ENCODE data around the gene RGS19.

RGS19 gene

DNA sequence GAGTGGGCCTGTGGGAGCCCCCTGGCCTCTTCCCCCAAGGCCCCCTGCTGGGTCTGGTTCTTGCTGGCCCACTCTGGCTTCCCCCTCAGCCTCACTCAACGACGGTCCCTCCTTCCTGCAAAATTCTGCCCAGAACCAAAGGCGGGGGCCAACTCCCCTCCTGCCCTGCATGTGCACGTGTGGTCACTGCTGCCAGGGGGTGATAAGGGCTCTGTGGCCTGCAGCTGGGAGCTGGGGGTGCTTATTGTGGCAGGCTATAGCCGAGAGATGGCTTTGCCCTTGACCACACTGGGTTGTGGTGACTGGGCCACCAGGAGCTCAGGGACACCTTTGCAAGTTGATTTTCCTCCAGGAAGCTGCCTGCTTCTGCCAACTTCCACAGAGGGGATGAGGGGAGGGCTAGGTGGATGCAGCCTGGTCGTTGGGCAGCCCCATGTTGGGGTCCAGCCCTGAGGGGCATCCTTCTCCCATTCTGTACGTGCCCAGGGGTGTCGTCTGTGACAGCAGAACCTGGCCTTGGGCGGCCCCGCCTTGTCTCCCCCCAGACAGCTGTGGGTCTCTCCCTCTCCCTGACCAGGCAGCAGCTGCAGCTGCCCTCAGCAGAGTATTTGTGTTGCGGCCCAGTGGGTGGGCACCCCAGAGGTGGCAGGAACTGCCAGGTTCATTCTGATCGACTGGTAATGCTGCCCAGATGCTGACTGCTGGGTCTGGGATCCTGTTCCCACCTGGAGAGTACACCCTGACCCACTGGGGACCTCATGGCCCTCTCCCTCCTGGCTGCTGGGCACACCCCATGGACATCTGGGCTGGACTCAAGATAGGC, 10.7 kb downstream of the RGS19 start:
- no peak for TF ChIP-seq LEF1 (IDR thresholded peaks at IDR 0.05; ENCODE audit: borderline replicate concordance)
- TF ChIP-seq NFRKB (IDR thresholded peaks at IDR 0.05): no peak
- no peak for TF ChIP-seq L3MBTL2 (conservative IDR thresholded peaks at IDR 0.05)
- TF ChIP-seq FOXA1 (IDR thresholded peaks at IDR 0.05): no peak
- no peak for TF ChIP-seq SUZ12 (IDR thresholded peaks at IDR 0.05)
- TF ChIP-seq SP1 (IDR thresholded peaks at IDR 0.05): no peak
- no peak for TF ChIP-seq HDGF (IDR thresholded peaks at IDR 0.05; ENCODE audit: borderline replicate concordance)
- TF ChIP-seq FOXK2 (IDR thresholded peaks at IDR 0.05): no peak
- no peak for TF ChIP-seq ELF4 (IDR thresholded peaks at IDR 0.05)
- TF ChIP-seq, protein P1, sequence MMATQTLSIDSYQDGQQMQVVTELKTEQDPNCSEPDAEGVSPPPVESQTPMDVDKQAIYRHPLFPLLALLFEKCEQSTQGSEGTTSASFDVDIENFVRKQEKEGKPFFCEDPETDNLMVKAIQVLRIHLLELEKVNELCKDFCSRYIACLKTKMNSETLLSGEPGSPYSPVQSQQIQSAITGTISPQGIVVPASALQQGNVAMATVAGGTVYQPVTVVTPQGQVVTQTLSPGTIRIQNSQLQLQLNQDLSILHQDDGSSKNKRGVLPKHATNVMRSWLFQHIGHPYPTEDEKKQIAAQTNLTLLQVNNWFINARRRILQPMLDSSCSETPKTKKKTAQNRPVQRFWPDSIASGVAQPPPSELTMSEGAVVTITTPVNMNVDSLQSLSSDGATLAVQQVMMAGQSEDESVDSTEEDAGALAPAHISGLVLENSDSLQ (IDR thresholded peaks at IDR 0.05): no peak
- no peak for TF ChIP-seq CTBP1 (IDR thresholded peaks at IDR 0.05; ENCODE audit: borderline replicate concordance)
- TF ChIP-seq ZNF384 (IDR thresholded peaks at IDR 0.05): no peak
- TF ChIP-seq FOXM1 (IDR thresholded peaks at IDR 0.05; ENCODE audit: borderline replicate concordance): no peak
- no peak for TF ChIP-seq ARNT (IDR thresholded peaks at IDR 0.05)
- no peak for DNase-seq (ENCODE audit: extremely low spot score)
- ChIA-PET CTCF (interaction anchor here (1.6 kb wide), 1 partner anchor 16 kb away, joined by 3 read pairs; the partner anchor contains the start of gene LKAAEAR1), POLR2A (no interaction called here)

DNA sequence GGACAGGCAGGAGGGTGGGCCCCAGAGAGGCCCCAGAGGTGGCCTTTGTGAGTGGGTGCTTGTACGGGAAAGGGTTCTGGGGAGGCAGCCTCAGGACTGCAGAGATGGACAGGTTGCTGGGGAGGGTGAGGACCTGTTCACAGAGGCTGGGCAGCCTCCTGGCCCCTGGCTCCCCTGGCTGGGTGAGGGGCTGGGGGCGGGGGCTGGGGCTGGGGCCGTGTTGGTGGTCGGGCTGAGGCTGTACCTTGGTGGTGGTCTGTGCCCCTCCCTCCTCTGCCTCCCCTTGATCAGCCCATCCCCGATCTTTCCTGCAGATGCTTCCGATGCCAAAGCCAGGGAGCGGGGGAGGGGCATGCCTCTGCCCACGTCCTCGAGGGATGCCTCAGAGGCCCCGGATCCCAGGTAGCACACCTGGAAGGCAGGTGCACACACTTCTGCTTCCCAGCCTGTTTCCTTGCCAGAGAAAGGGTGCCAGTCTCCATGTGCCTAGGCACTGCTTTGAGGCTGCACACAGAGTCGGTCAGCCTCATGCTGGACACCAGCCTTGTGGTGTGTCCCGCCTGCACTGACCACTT, 11.5 kb downstream of the RGS19 start:
- no peak for TF ChIP-seq NFRKB (IDR thresholded peaks at IDR 0.05)
- no peak for TF ChIP-seq FOXA1 (IDR thresholded peaks at IDR 0.05)
- TF ChIP-seq, protein P1 (IDR thresholded peaks at IDR 0.05): no peak
- DNase-seq (ENCODE audit: extremely low spot score): no peak
- ChIA-PET POLR2A (no interaction called here), CTCF (no interaction called here)

DNA sequence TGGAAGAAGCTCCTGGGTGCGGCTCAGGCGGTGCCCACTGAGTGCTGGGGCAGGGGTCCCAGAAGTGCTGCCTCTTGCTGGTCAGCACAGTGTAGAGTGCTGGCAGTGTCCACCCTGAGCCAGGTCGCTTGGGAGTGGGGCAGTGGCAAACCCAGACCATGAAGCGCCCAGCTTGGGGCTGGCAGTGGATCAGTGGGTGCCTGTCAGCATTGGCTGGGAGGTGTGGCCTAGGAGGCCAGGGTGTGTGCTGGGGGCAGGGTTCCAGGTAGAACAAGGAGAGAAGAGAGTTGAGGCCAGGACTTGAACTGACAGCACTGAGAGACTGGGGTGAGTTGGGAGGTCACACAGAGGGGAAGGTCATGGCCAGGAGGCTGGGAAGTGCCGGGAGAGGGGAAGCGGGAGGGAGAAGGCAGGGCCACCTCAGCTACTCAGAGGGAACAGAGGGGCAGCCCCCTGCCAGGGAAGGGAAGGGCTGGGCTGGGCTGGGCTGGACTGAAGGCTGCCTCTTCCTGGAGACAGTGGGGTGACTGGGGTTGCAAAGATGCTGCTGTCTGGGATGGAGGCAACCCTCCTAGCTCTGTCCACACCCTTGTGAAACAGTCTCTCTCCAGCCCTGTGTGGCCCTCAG, 12.2 kb downstream of the RGS19 start:
- POLR2A ChIA-PET: interaction anchor here (0.7 kb wide), 1 partner anchor 11 kb away, joined by 3 read pairs; no protein-coding TSS in a partner anchor
- CTCF ChIA-PET: no interaction called here

DNA sequence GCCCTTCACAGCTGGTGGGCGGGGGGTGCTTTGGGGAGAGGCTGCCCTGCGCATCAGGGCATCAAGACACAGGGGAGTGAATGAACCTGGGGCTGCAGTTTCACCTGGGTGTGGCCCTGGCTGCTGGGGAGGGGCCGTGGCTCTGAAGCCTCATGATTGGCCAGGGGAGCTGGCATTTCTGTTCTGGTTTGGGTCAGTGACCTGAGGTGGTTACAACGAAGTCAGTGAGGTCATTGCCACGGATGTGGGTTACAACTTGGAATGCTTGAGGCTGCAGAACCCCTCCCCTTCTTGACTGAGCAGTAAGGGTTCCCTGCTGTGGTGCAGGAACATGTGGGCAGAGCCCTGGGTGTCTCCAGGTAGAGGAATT, 13.4 kb downstream of the RGS19 start:
- TF ChIP-seq, protein P1 (IDR thresholded peaks at IDR 0.05): no peak
- no peak for TF ChIP-seq FOXK2 (IDR thresholded peaks at IDR 0.05)
- no peak for TF ChIP-seq NFRKB (IDR thresholded peaks at IDR 0.05)
- TF ChIP-seq SP1 (IDR thresholded peaks at IDR 0.05): no peak
- TF ChIP-seq LEF1 (IDR thresholded peaks at IDR 0.05; ENCODE audit: borderline replicate concordance): no peak
- TF ChIP-seq ZNF384 (IDR thresholded peaks at IDR 0.05): no peak
- no peak for TF ChIP-seq HDGF (IDR thresholded peaks at IDR 0.05; ENCODE audit: borderline replicate concordance)
- no peak for TF ChIP-seq ARNT (IDR thresholded peaks at IDR 0.05)
- TF ChIP-seq BHLHE40 (IDR thresholded peaks at IDR 0.05; ENCODE audit: borderline replicate concordance): no peak
- TF ChIP-seq FOXM1 (IDR thresholded peaks at IDR 0.05; ENCODE audit: borderline replicate concordance): no peak
- TF ChIP-seq FOXA1 (IDR thresholded peaks at IDR 0.05): no peak
- TF ChIP-seq SUZ12 (IDR thresholded peaks at IDR 0.05): no peak
- no peak for TF ChIP-seq CTBP1 (IDR thresholded peaks at IDR 0.05; ENCODE audit: borderline replicate concordance)
- no peak for DNase-seq (ENCODE audit: extremely low spot score)
- ChIA-PET CTCF (no interaction called here), POLR2A (interaction anchor here (1.6 kb wide), 1 partner anchor 13 kb away, joined by 3 read pairs; no protein-coding TSS in a partner anchor)

More for the DNA sequence above, 12.2 kb downstream of the RGS19 start:
- no peak for DNase-seq (ENCODE audit: extremely low spot score)
- TF ChIP-seq FOXK2 (IDR thresholded peaks at IDR 0.05) (no peak), ELF4 (IDR thresholded peaks at IDR 0.05) (no peak), FOXA1 (IDR thresholded peaks at IDR 0.05) (no peak), BHLHE40 (IDR thresholded peaks at IDR 0.05; ENCODE audit: borderline replicate concordance) (no peak), NFRKB (IDR thresholded peaks at IDR 0.05) (no peak), FOXM1 (IDR thresholded peaks at IDR 0.05; ENCODE audit: borderline replicate concordance) (no peak), SUZ12 (IDR thresholded peaks at IDR 0.05) (no peak), L3MBTL2 (conservative IDR thresholded peaks at IDR 0.05) (no peak), HDGF (IDR thresholded peaks at IDR 0.05; ENCODE audit: borderline replicate concordance) (no peak), CTBP1 (IDR thresholded peaks at IDR 0.05; ENCODE audit: borderline replicate concordance) (no peak)
- TF ChIP-seq, protein P1 (IDR thresholded peaks at IDR 0.05): no peak

All from HEK293T (cell line).